GM19452 (cell line): ENCODE data around the gene KDM4C.

ENCODE experiments used
- ATAC-seq: cut with Tn5 transposase; IDR thresholded peaks from one replicate; pipeline ENCODE4 v1.9.1; 2021; ENCODE audit not compliant: unreplicated experiment

KDM4C gene

GRCh38 chr9:6965566-6965965 lies 207.8 kb downstream of the KDM4C start:
- ATAC-seq: no peak

DNA sequence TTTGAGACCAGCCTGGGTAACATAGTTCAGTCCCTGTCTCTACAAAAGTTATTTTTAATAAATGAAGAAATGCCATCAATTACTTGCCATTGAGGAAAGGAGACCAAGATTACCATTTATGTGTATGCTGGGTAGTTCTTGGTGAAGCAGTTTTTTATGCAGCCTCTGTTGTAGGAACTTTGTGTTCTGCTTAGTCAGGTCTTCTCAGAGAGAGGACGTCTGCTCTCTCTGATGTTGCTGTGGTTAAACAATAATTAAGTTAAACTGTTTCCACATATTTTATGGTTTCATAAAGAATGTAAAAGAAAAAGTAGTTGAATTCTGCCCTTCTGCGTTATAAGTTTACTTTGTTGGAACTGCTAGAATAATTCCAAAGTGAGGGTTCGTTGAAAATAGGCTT lies 210.5 kb downstream of the KDM4C start:
- no peak for ATAC-seq

DNA sequence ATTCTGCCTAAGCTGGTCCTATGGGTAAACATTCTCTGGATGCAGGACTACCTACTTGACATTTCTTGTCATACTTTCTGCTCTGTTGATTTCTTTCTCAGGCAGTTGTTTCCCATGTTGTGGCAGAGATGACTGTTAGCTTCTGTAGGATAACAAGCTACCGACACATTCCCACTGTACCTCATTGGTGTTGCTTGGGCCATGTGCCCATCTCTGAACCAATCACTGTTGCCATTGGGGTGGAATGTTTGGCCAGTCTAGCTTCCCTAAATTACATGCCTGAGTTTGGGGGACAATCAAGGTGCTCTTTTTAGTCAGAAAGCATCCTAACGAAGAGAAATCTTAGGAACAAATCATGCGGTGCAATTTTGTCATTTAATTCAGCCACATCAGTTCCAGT lies 212.0 kb downstream of the KDM4C start:
- no peak for ATAC-seq

DNA sequence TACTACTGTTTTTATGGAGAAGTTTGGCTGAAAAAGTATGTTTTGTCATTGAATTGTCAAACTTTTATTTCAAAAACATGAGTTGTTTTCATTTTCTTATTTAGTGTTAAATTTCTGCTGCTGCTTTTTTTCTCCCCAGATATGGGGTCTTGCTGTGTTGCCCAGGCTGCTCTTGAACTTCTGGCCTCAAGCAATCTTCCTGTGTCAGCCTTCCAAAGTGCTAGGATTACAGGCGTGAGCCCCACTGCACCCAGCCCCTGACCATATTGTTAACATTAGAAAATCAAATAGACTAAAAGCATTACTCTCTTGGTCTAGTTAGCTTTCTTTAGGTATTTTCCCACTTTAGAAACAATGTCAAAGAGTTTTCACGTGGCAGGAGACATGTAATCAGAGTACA lies 215.3 kb downstream of the KDM4C start:
- ATAC-seq: no peak

- ATAC-seq: peak; percentile 98
Measured at GRCh38 chr9:6973762-6974161, 216.0 kb downstream of the KDM4C start.

DNA sequence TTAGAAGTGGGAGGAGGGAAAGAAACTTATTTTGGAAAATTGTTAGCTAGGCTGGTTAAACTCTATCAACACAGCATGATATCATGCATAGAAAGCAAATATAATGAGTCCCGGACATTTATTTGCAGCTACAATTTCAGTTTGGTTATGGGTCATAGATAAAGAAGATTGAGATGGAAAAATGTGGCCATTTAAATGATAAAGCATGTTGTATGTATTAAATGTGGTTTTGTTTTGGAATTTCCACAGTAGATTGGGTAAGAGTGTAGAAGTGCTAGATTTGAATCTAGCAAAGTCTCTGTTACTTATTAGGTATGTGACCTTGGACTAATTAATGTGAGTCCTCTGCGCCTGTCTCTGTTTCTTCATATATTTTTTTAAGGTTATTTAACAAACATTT lies 217.4 kb downstream of the KDM4C start:
- no peak for ATAC-seq

DNA sequence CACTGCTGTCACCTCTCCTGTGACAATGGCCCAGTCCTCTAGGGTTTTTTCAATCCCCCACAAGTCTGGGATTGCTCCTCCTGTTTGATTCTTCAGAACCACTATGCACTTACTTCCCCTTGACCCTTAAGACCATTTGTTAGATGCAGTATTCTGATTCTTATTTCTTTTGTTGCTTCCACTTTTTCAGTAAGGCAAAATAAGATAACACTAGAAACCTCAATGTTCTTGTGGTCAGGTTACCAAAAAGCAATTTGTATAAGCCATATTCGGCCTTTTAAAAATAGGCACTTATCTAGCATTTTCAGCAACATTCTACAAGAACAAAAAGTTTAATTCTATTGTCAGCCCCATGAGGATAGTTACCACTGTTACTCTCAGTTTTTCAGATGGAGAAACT lies 220.0 kb downstream of the KDM4C start:
- no peak for ATAC-seq

DNA sequence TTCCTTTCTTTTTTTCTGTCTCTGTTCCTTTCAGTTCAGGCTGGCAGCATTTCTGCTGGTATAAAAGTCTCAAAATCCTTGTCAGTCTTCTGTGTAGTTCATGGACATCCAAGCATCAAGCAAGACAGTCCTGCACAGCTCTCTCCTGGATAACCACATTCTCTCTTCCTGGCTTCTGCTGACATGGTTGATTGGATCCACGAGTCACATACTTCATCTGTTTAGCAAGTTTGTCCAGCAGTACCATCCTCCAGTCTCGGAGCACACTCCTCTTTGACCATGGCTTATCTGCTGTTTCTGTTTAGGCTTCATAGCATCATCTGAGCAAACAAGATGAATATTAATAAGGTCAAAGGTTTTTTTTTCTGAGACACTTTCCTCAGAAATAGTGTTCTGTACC lies 220.8 kb downstream of the KDM4C start:
- no peak for ATAC-seq

DNA sequence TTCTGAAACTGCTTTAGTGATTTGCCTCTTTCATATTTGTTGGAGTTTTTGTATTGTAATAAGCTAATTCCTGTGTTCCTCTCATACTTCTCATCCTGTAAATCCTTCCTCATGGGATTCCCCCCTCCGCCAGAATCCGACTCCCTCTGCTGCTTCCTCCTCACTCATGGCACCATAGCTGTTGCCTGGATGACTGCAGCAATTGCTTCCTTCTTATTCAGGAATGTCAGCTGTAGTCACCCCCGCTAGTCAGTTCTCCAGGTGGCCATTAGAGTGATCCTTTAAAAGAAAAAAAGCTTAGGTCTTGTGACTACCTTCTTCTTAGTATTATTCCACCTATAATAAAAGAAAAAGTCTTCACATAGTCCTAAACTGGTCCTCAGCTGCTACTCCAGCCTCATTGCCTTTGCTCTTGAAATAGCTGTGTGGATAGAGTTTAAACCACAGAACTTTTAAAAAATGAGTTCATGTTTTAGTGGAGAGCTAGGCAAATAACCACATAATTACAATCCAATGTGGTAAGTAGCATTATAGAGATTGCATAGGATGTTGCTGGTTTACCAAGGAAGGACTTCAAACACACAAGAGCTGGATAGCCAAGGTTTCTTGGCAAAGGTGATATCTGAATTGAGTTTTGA lies 227.3 kb downstream of the KDM4C start:
- no peak for ATAC-seq

GRCh38 chr9:6986141-6986815 lies 228.5 kb downstream of the KDM4C start:
- no peak for ATAC-seq

DNA sequence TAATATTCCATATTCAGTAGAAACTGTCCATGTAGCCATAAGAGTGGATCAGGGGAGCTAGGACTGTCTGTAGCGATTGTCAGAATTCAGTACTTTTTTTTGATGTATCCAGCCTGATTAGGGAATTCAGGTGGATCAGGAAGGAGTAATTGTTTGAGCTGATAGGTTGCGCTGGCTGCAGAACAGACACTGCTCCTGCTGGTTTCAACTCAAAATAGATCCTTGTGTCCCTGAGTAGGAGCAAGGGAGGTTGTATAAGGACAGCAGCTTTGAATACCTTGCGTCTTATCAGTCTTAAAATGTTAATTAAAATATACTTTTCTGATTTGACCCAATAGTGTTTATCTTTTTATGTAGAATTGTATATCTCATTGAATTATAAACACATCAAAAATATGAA lies 229.6 kb downstream of the KDM4C start:
- ATAC-seq: no peak

DNA sequence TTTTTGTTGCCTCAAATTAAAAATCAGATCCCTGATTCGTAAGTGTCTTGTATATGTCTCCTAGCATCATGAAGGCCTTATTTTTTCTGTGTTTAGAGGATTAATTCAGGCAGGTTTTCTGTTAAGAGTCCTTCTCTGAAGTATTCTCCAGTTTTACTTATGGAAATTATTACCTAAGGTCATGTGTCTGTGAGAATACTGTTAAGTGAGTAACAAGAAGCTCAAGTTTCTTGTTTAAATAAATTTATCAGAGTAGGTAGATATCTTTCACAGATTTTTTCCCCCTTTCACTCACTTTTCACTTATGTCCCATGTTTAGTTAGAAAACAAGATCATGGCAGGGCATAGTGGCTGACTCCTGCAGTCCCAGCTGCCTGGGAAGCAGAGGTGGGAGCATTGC lies 233.6 kb downstream of the KDM4C start:
- no peak for ATAC-seq

- ATAC-seq: no peak
Measured at GRCh38 chr9:6996061-6996854, 238.5 kb downstream of the KDM4C start.

- ATAC-seq: no peak
Measured at GRCh38 chr9:6997330-6997729, 239.6 kb downstream of the KDM4C start.

- ATAC-seq: no peak
Measured at GRCh38 chr9:6999794-7000193, 242.0 kb downstream of the KDM4C start.

DNA sequence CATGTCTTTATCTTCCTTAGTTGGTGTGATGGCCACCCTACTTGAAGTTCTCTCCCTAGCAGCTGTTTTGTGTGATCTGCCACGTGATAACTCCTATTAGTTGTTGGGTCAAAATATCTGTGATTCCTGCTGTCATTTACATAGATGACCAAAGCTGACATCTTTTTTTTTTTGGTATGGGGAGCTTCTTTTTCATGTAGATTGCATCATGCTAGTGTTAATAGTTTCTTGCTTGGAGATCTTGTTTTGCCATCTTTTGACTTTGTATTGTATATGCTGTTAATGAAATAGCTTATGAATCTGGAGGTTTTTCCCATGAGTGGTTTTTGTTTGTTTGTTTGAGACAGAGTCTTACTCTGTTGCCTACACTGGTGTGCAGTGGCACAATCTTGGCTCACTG lies 243.8 kb downstream of the KDM4C start:
- ATAC-seq: no peak

DNA sequence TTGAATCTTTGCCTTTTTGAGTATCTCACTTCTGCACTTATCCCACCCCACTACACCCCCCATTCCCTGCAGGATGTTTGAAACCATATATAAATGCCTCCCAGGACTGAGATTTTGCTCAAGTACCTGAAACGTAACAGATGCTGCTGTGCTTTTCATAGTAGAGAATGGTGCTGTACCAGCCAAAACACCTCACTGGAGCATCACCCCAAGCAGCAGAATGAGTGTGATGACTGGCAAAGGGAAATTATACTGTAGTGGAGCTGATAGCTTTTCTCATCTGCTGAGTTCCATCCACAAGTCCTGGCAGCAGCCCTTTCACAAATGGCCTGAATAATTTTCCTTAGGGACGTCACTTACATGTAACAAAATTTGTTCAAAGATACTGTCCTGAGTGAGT lies 246.1 kb downstream of the KDM4C start:
- ATAC-seq: no peak

DNA sequence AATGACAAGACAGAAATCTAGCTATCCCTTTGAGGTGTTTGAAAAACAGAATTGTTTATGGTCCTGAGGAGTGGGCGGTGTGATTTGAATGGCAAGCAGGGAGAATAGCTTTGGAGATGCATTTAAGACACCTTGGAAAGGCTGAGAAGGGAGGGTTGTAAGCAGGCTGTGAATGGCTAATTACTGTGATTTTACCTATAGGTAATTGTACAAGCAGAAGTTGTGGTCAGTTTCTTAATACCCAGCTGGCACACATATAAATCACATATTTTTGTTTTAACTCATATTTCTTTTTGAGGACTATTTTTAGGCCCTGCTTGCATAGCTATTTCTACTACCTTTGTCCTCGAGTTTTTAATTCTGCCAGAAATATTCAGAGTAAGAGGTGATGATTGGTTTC lies 248.6 kb downstream of the KDM4C start:
- ATAC-seq: no peak

DNA sequence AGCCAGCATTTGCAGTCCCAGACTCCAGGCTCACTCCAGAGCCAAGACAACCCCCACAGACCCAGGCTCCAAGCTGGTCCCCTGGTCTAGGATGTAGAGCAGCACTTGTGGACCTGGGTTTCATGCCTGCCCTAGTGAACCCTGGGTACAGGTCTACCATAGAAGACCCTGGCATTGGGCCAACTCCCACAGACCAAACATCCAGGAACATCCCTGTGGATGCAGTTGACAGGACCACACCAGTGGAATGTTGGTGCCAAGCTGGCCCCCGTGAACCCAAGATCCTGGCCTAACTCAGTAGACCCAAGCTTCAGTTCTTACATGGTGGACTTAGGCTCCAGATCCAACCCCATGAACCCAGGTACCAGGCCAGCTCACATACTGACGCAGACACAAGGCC lies 250.6 kb downstream of the KDM4C start:
- ATAC-seq: no peak

DNA sequence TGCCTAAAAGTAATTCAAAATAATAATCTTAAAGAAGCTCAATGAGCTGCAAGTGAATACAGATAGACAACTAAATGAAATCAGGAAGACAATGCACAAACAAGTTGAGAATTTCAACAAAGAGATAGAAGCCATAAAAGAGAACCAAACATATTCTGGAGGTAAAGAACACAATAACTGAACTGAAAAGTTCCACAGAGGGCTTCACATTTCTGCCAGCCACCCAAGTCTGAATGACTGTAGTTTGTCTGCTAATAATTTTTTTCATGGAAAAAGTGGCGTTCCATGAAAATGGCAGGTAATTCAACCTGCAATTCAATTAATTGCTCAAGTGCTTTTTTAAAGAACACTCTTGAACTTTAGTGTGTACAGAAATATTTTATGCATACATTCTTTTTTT lies 251.3 kb downstream of the KDM4C start:
- no peak for ATAC-seq

- ATAC-seq: peak; percentile 56
Measured at GRCh38 chr9:7011395-7012067, 253.8 kb downstream of the KDM4C start.

DNA sequence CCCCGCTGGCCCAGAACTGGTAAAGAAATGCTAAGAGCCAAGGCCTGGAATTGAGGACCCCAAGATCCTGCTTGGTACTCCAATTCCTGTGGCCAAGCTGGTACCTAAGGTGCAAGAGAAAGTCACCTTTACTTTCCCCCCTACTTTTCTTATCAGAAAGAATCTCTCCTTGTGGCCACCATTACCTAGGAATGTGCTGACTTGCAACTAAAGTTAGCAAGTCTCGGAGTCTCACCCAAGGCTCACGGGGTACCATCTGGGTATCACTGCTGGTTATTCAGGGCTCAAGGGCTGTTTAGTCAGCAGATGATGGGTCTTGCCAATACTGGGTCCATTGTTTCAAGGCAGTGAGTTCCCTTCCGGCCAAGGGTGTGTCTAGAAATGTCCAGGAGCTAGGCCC lies 270.2 kb downstream of the KDM4C start:
- no peak for ATAC-seq
